Measurements from ENCODE around the gene RECQL.
"Not testable (repeated sequence)": the region's sequence is repeated elsewhere in the genome, so short reads cannot be mapped to it uniquely, and the experiment has no call there.

GRCh38 chr12:21419009-21419699 lies 82.3 kb downstream of the RECQL start:
- not testable (repeated sequence) for TF ChIP-seq CTCF (IDR thresholded peaks at IDR 0.05 in 4 of 5, conservative IDR thresholded peaks at IDR 0.05 in 1 of 5); POLR2A (IDR thresholded peaks at IDR 0.05)
